Liver (tissue), 9 donors: ENCODE data around the gene ARPC4. TPM values are rescaled to one million over a fixed set of nuclear protein-coding genes. Genes with fewer than 3 reads are reported as not detected.

Source experiments
- DNase-seq: peaks from one replicate; pipeline ENCODE4 v3.0.0-alpha.2; 2017; ENCODE audit warnings: low spot score
- H3K27ac ChIP-seq, 2 donors: one replicate each; pipeline ENCODE4 v1.7.0; 2013; ENCODE audit warnings: inconsistent platforms in 2 of 2, low read length in 2 of 2, control low read depth in 1 of 2, low read depth in 1 of 2, mild to moderate bottlenecking in 1 of 2
- H3K27me3 ChIP-seq, 4 donors: one replicate each; pipeline versions ENCODE4 v1.6.1 to v1.7.0; 2013; ENCODE audit warnings: low read length in 3 of 4, inconsistent platforms in 1 of 4, mild to moderate bottlenecking in 1 of 4, moderate library complexity in 1 of 4; ENCODE audit not compliant: control insufficient read depth in 4 of 4, insufficient read depth in 4 of 4
- H3K36me3 ChIP-seq, 4 donors: one replicate each; pipeline versions ENCODE4 v1.6.1 to v1.7.0; 2013; ENCODE audit warnings: low read length in 3 of 4, mild to moderate bottlenecking in 3 of 4, low read depth in 1 of 4, moderate library complexity in 1 of 4; ENCODE audit not compliant: control insufficient read depth in 4 of 4, insufficient read depth in 3 of 4
- H3K4me1 ChIP-seq, 4 donors: one replicate each; pipeline versions ENCODE4 v1.6.1 to v1.7.0; 2013; ENCODE audit warnings: low read length in 3 of 4, mild to moderate bottlenecking in 3 of 4, moderate library complexity in 1 of 4; ENCODE audit not compliant: control insufficient read depth in 4 of 4, insufficient read depth in 4 of 4
- H3K4me3 ChIP-seq, 3 donors: one replicate each; pipeline versions ENCODE4 v1.6.1 to v1.7.0; 2013; ENCODE audit warnings: low read length in 3 of 3, control low read depth in 1 of 3, low read depth in 1 of 3, mild to moderate bottlenecking in 1 of 3
- H3K9ac ChIP-seq, 2 donors: one replicate each; pipeline ENCODE4 v1.7.0; 2013; ENCODE audit warnings: low read length in 2 of 2, mild to moderate bottlenecking in 2 of 2, moderate library complexity in 2 of 2, control low read depth in 1 of 2, low read depth in 1 of 2
- H3K9me3 ChIP-seq, 4 donors: one replicate each; pipeline versions ENCODE4 v1.6.1 to v1.7.0; 2013; ENCODE audit warnings: low read length in 3 of 4; ENCODE audit not compliant: control insufficient read depth in 4 of 4
- EGR1 ChIP-seq, 2 donors: IDR thresholded peaks; 2 replicates each; pipeline ENCODE4 v1.6.1; 2016 to 2018; ENCODE audit warnings: antibody characterized with exemption in 2 of 2, low read depth in 2 of 2
- FOXA2 ChIP-seq: IDR thresholded peaks from 2 replicates; pipeline ENCODE4 v1.6.1; 2016; ENCODE audit warnings: antibody characterized with exemption
- GABPA ChIP-seq, 2 donors: IDR thresholded peaks in 1 of 2; conservative IDR thresholded peaks in 1 of 2; 2 replicates each; pipeline ENCODE4 v1.6.1; 2016; ENCODE audit warnings: antibody characterized with exemption in 2 of 2, mild to moderate bottlenecking in 1 of 2, moderate library complexity in 1 of 2
- JUND ChIP-seq, 2 donors: IDR thresholded peaks; 2 replicates each; pipeline ENCODE4 v1.6.1; 2016; ENCODE audit warnings: antibody characterized with exemption in 2 of 2
- MAX ChIP-seq: IDR thresholded peaks from 2 replicates; pipeline ENCODE4 v1.6.1; 2016; ENCODE audit warnings: antibody characterized with exemption
- NR2F2 ChIP-seq: IDR thresholded peaks from 2 replicates; pipeline ENCODE4 v1.6.1; 2016; ENCODE audit warnings: antibody characterized with exemption
- REST ChIP-seq: IDR thresholded peaks from 2 replicates; pipeline ENCODE4 v1.6.1; 2016; ENCODE audit warnings: antibody characterized with exemption, mild to moderate bottlenecking
- RXRA ChIP-seq, 2 donors: IDR thresholded peaks; 2 replicates each; pipeline ENCODE4 v1.6.1; 2017 to 2018; ENCODE audit warnings: antibody characterized with exemption in 2 of 2, mild to moderate bottlenecking in 1 of 2
- SP1 ChIP-seq: IDR thresholded peaks from 2 replicates; pipeline ENCODE4 v1.6.1; 2018; ENCODE audit warnings: antibody characterized with exemption, mild to moderate bottlenecking
- TAF1 ChIP-seq: conservative IDR thresholded peaks from 2 replicates; pipeline ENCODE4 v1.6.1; 2016; ENCODE audit warnings: antibody characterized with exemption, mild to moderate bottlenecking
- ZBTB33 ChIP-seq: IDR thresholded peaks from 2 replicates; pipeline ENCODE4 v1.6.1; 2016; ENCODE audit warnings: antibody characterized with exemption
- WGBS: extraction: QIAGEN DNeasy Blood & Tissue Kit; methylation state at CpG from one replicate; pipeline ENCODE4 v1.1.7; 2013; 5-methylcytosine and 5-hydroxymethylcytosine counted together
- polyA plus RNA-seq, 2 donors: library from polyadenylated mRNA; stranded (reverse) in 1 of 2; unstranded in 1 of 2; fragments of 200-250 nt in 1 of 2; fragments of >200 nt in 1 of 2; fragmentation: Nextera tagmentation in 1 of 2; extraction: Ambion mirVana in 1 of 2; gene quantifications; one replicate each; pipeline versions ENCODE4 v1.2.1 to v1.2.3, GENCODE V29; 2013 to 2015
- total RNA-seq, 2 donors: library from RNA; depleted of rRNA; stranded (reverse); fragments of >200 nt; gene quantifications; one replicate each; pipeline ENCODE4 v1.2.3, GENCODE V29; 2014
- donor health status: healthy.
- donor health status: healthy.
- donor health status: healthy.
- donor health status: healthy.
- donor health status: healthy.

The ARPC4 gene
- total and polyA plus RNA-seq, 4 donors: 22.1 to 53.6 (median 52.5) TPM

GRCh38 chr3:9837701-9838582 is 45.1 kb downstream of the ARPC4 start:
- H3K9me3 ChIP-seq: no peaks in the 10 kb centered on the region
- H3K27ac ChIP-seq: no peak overlapping the region
- no peaks in the 10 kb centered on the region for H3K27me3 ChIP-seq
- H3K4me3 ChIP-seq: no peak overlapping the region
- WGBS: 91% methylated on average over 12 of the region's 12 CpGs
- no peak for DNase-seq
- no peak for TF ChIP-seq SP1
- no peak for TF ChIP-seq GABPA (IDR thresholded peaks at IDR 0.05 in 1 of 2, conservative IDR thresholded peaks at IDR 0.05 in 1 of 2)
- H3K9ac ChIP-seq: no peak overlapping the region
- peaks cover under 1 to 5% (median 2%) of the 10 kb centered on the region in 4 donors for H3K4me1 ChIP-seq
- peaks cover 4 to 39% (median 18%) of the 10 kb centered on the region in 4 donors for H3K36me3 ChIP-seq

GRCh38 chr3:9838856-9839255 is 46.0 kb downstream of the ARPC4 start:
- Histone ChIP-seq H3K4me3 (no peak overlapping the region), H3K27me3 (no peaks in the 10 kb centered on the region), H3K36me3 (peaks cover 4 to 38% (median 18%) of the 10 kb centered on the region in 4 donors), H3K9me3 (no peaks in the 10 kb centered on the region), H3K4me1 (peaks cover 2 to 10% (median 6%) of the 10 kb centered on the region in 4 donors), H3K9ac (no peak overlapping the region), H3K27ac (no peak overlapping the region)
- no peak for DNase-seq
- TF ChIP-seq EGR1 (IDR thresholded peaks at IDR 0.05; ENCODE audit: low read depth in 2 of 2): no peak
- 91% methylated on average over 4 of the region's 4 CpGs for WGBS

GRCh38 chr3:9841015-9841414 is 48.1 kb downstream of the ARPC4 start:
- H3K4me3 ChIP-seq: no peak overlapping the region
- 93% methylated on average over 8 of the region's 8 CpGs for WGBS
- TF ChIP-seq RXRA (IDR thresholded peaks at IDR 0.05): no peak
- TF ChIP-seq FOXA2: no peak
- TF ChIP-seq TAF1: no peak
- no peak for TF ChIP-seq GABPA (IDR thresholded peaks at IDR 0.05 in 1 of 2, conservative IDR thresholded peaks at IDR 0.05 in 1 of 2)
- no peak for TF ChIP-seq REST
- TF ChIP-seq MAX: no peak
- no peak for TF ChIP-seq NR2F2
- TF ChIP-seq SP1: no peak
- no peak for TF ChIP-seq ZBTB33
- no peak for TF ChIP-seq EGR1 (IDR thresholded peaks at IDR 0.05; ENCODE audit: low read depth in 2 of 2)
- TF ChIP-seq JUND (IDR thresholded peaks at IDR 0.05): no peak
- DNase-seq: no peak
- peaks cover 4 to 22% (median 15%) of the 10 kb centered on the region in 4 donors for H3K36me3 ChIP-seq
- peaks cover 2 to 14% (median 10%) of the 10 kb centered on the region in 4 donors for H3K4me1 ChIP-seq
- H3K9ac ChIP-seq: no peak overlapping the region
- H3K27me3 ChIP-seq: no peaks in the 10 kb centered on the region
- H3K9me3 ChIP-seq: no peaks in the 10 kb centered on the region
- no peak overlapping the region for H3K27ac ChIP-seq
